Stimulated activated naive CD4-positive, alpha-beta T cell treated with Interleukin-2 at 50 U/mL for 16 hours (primary cell): Measurements from ENCODE around the gene PLPP4.

Experiments used
- DNase-seq: peaks from one replicate; lab custom pipeline; 2025; lab: John Stamatoyannopoulos, UW

The PLPP4 gene

GRCh38 chr10:120578134-120578533 lies 121.1 kb downstream of the PLPP4 start:
- DNase-seq, result no peak

- DNase-seq, result no peak
Measured at GRCh38 chr10:120578890-120579289, 121.9 kb downstream of the PLPP4 start.

GRCh38 chr10:120580918-120581895 lies 124.2 kb downstream of the PLPP4 start:
- DNase-seq, result no peak

- no peak for DNase-seq
Measured at GRCh38 chr10:120582753-120583152, 125.7 kb downstream of the PLPP4 start.

- DNase-seq, result no peak
Measured at GRCh38 chr10:120583424-120584108, 126.5 kb downstream of the PLPP4 start.

- no peak for DNase-seq
Measured at GRCh38 chr10:120584786-120585185, 127.8 kb downstream of the PLPP4 start.

GRCh38 chr10:120586471-120586872 lies 129.4 kb downstream of the PLPP4 start:
- no peak for DNase-seq

GRCh38 chr10:120587061-120587460 lies 130.0 kb downstream of the PLPP4 start:
- DNase-seq, result no peak

GRCh38 chr10:120588311-120588710 lies 131.3 kb downstream of the PLPP4 start:
- DNase-seq, result no peak

GRCh38 chr10:120593693-120594092 lies 136.7 kb downstream of the PLPP4 start:
- no peak for DNase-seq

GRCh38 chr10:120597902-120598301 lies 140.9 kb downstream of the PLPP4 start:
- no peak for DNase-seq

- DNase-seq, result no peak
Measured at GRCh38 chr10:120598386-120598785, 141.4 kb downstream of the PLPP4 start.

- DNase-seq, result no peak
Measured at GRCh38 chr10:120599200-120599724, 142.2 kb downstream of the PLPP4 start.

- no peak for DNase-seq
Measured at GRCh38 chr10:120600871-120601649, 144.0 kb downstream of the PLPP4 start.

GRCh38 chr10:120601999-120602398 lies 145.0 kb downstream of the PLPP4 start:
- no peak for DNase-seq

- DNase-seq, result no peak
Measured at GRCh38 chr10:120605410-120605809, 148.4 kb downstream of the PLPP4 start.

GRCh38 chr10:120606051-120606764 lies 149.2 kb downstream of the PLPP4 start:
- no peak for DNase-seq

GRCh38 chr10:120607016-120607709 lies 150.1 kb downstream of the PLPP4 start:
- DNase-seq, result no peak

GRCh38 chr10:120607710-120608703 lies 151.0 kb downstream of the PLPP4 start:
- DNase-seq, result no peak

- no peak for DNase-seq
Measured at GRCh38 chr10:120609006-120609405, 152.0 kb downstream of the PLPP4 start.
